BJ (cell line): ENCODE results near the gene UBASH3B. TPM values are rescaled to one million over a fixed set of nuclear protein-coding genes. Genes with fewer than 3 reads are reported as not detected.

Experiments
- CTCF ChIA-PET: fragments of 350-600 bp; formaldehyde crosslinking; extraction: SDS; loops from one replicate; lab custom pipeline; 2021; ENCODE audit warnings: antibody characterized with exemption, inconsistent platforms; lab: Yijun Ruan, JAX
- POLR2A ChIA-PET: fragments of 300-600 bp; sonication (Branson Sonifier 250); formaldehyde crosslinking; extraction: SDS; loops from one replicate; lab custom pipeline; 2021; ENCODE audit warnings: antibody characterized with exemption; lab: Charles Lee
- DNase-seq: peaks from one replicate; pipeline ENCODE4 v3.0.0-alpha.2; 2011; ENCODE audit warnings: low read depth
- H3K27me3 ChIP-seq: 2 replicates; pipeline ENCODE4 v1.6.0; 2011; ENCODE audit warnings: low read length; ENCODE audit not compliant: control insufficient read depth, insufficient read depth
- H3K36me3 ChIP-seq: 2 replicates; pipeline ENCODE4 v1.5.1; 2011; ENCODE audit warnings: low read length; ENCODE audit not compliant: control insufficient read depth, insufficient read depth
- H3K4me3 ChIP-seq: 2 replicates; pipeline ENCODE4 v1.5.1; 2011; ENCODE audit warnings: low read depth, mild to moderate bottlenecking, control low read depth, low read length
- CTCF ChIP-seq: IDR thresholded peaks from 2 replicates; pipeline ENCODE4 v1.5.1; 2011; ENCODE audit warnings: low read depth, mild to moderate bottlenecking, control low read depth, inconsistent platforms, low read length, moderate library complexity; ENCODE audit not compliant: insufficient read depth
- polyA plus RNA-seq: library from polyadenylated mRNA; depleted of rRNA; stranded (reverse); fragments of >200 nt; gene quantifications from 2 replicates; pipeline ENCODE4 v1.2.3, GENCODE V29; 2011

UBASH3B gene
- polyA plus RNA-seq, 1 experiment, result 28.4 TPM

DNA sequence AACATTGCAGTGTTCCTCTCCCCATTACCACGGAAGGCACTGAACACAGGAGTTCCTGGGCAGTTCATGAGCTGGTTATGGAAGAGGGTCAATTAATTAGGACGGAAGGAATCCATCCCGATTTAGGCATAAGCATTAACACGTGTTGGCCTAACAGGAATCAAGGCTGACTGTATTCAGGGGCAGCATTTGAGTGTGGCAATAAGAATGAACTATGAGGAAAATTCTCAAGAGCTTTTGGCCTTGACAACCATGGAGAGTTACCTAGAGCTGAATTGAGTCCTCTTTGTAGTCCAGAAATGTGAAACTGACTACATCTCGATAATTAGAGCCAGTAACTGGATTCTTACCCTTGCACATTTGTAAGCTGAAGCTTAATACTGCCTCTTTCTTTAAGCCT, 100.4 kb downstream of the UBASH3B start:
- Histone ChIP-seq H3K27me3 (no peaks in the 10 kb centered on the region), H3K4me3 (no peak overlapping the region), H3K36me3 (no peaks in the 10 kb centered on the region)
- no peak for DNase-seq
- POLR2A ChIA-PET, result no interaction called here
- TF ChIP-seq CTCF, result no peak
- CTCF ChIA-PET, result interaction anchor here (0.5 to 2.2 kb wide), 7 partner anchors 27 to 804 kb away, joined by 3 to 12 read pairs (median 4); no protein-coding TSS in a partner anchor

DNA sequence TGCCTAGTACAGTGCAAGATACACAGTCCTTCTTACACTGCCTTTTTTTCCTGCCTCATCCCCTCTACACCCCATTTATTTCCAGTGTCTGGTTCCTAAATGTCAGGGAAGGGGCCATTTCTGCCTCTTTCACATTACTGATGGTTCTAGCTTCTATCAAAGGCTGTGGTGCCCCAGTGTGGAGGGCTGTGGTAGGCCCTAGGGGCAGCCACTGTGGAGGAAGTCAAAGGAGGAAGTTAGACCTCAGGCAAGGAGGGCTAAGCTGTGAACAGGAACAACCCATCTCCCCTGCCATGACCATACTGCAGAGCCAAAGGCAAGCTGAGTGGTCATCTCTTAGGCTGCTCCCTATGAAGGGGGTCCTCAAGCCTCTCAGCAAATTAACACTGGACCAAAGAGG, 100.9 kb downstream of the UBASH3B start:
- H3K36me3 ChIP-seq, result no peaks in the 10 kb centered on the region
- no peak overlapping the region for H3K4me3 ChIP-seq
- DNase-seq, result no peak
- POLR2A ChIA-PET, result no interaction called here
- CTCF ChIA-PET, result interaction anchor here (0.7 to 2.2 kb wide), 7 partner anchors 10 to 123 kb away, joined by 3 to 12 read pairs (median 4); no protein-coding TSS in a partner anchor
- no peak for TF ChIP-seq CTCF
- H3K27me3 ChIP-seq, result no peaks in the 10 kb centered on the region

DNA sequence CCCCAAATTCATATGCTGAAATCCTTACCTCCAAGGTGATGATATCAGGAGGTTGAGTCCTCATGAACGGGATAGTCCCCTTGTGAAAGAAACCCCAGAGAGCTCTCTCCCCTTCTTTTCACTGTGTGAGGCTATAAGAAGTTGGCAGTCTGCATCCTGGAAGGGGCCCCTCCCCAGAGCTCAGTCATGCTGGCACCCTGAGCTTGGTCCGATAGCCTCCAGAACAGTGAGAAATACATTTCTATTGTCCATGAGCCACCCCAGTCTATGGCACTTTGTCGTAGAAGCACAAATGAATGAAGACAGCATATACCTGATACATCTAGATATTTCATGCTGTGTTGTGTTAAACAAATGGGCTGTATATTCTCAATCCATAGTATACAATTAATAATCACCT, 101.7 kb downstream of the UBASH3B start:
- CTCF ChIA-PET, result interaction anchor here (0.7 to 2.1 kb wide), 3 partner anchors 9 to 24 kb away, joined by 3 to 13 read pairs (median 4); no protein-coding TSS in a partner anchor
- POLR2A ChIA-PET, result no interaction called here
- no peak for DNase-seq
- H3K36me3 ChIP-seq, result no peaks in the 10 kb centered on the region
- no peak overlapping the region for H3K4me3 ChIP-seq
- H3K27me3 ChIP-seq, result no peaks in the 10 kb centered on the region
- no peak for TF ChIP-seq CTCF

DNA sequence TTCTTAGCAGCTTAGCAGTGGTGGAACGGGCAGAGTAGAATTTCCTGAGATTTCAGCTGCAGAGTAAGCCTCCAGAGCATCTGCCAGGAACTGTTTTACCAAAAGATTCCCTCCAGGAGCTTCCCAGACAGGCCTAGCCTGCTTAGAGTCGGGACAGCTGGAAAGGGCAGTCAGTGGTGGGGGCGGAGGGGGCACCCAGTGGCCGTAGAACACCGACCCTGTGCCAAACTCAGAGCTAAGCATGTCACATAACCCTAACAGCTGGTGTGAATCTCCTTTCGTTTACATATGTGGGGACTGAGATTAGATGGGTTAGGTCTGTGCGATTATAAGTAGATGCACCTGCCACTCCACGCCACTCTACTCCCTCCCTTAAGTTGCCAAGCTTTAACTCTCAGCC, 102.8 kb downstream of the UBASH3B start:
- TF ChIP-seq CTCF, result no peak
- H3K4me3 ChIP-seq, result no peak overlapping the region
- ChIA-PET POLR2A (no interaction called here), CTCF (interaction anchor here (1.4 to 2.1 kb wide), 4 partner anchors 10 to 125 kb away, joined by 3 to 13 read pairs (median 5); no protein-coding TSS in a partner anchor)
- no peaks in the 10 kb centered on the region for H3K36me3 ChIP-seq
- DNase-seq, result no peak
- H3K27me3 ChIP-seq, result no peaks in the 10 kb centered on the region

DNA sequence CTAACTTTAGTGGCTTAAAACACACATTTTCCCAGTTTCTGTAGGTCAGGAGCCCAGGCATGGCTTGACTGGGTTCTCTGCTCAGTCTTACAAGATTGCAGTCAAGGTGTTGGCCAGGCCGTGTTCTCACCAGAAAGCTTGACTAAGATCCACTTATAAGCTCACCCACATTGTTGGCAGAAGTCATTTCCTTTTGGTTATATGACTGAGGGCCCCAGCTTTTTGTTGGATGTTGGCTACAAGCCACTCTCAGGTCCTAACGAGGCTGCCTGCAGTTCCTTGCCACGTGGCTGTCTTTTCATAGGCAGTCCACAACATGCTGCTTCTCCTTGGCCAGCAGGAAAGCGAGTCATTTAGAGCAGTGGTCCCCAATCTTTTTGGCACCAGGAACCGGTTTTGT, 103.5 kb downstream of the UBASH3B start:
- ChIA-PET CTCF (interaction anchor here (0.8 to 2.1 kb wide), 4 partner anchors 14 to 126 kb away, joined by 3 to 13 read pairs (median 4); no protein-coding TSS in a partner anchor), POLR2A (no interaction called here)
- Histone ChIP-seq H3K4me3 (no peak overlapping the region), H3K36me3 (no peaks in the 10 kb centered on the region), H3K27me3 (no peaks in the 10 kb centered on the region)
- DNase-seq, result no peak
- no peak for TF ChIP-seq CTCF
